ENCODE data around the gene FGF3. TPM values are rescaled to one million over a fixed set of nuclear protein-coding genes. Genes with fewer than 3 reads are reported as not detected.
A peak's percentile ranks its signal among the peaks of the same experiment; 100 is the strongest.

Gene FGF3
- total RNA-seq, 1 donor: not detected

- H3K4me3 ChIP-seq (ENCODE audit: low read depth, low read length): no peak overlapping the region
- no peak for TF ChIP-seq CTCF (IDR thresholded peaks at IDR 0.05; ENCODE audit: insufficient read depth, low read length)
- DNase-seq (ENCODE audit: low read depth): no peak
Observed at GRCh38 chr11:69860244-69860643, 41.0 kb upstream of the FGF3 start.

GRCh38 chr11:69859275-69859934 is 40.2 kb upstream of the FGF3 start:
- DNase-seq (ENCODE audit: low read depth): no peak
- TF ChIP-seq CTCF (IDR thresholded peaks at IDR 0.05; ENCODE audit: insufficient read depth, low read length): no peak
- no peak overlapping the region for H3K4me3 ChIP-seq (ENCODE audit: low read depth, low read length)

GRCh38 chr11:69855421-69855820 is 36.2 kb upstream of the FGF3 start:
- H3K4me3 ChIP-seq (ENCODE audit: low read depth, low read length): no peak overlapping the region
- DNase-seq (ENCODE audit: low read depth): no peak
- TF ChIP-seq CTCF (IDR thresholded peaks at IDR 0.05; ENCODE audit: insufficient read depth, low read length): no peak

GRCh38 chr11:69854713-69855112 is 35.5 kb upstream of the FGF3 start:
- TF ChIP-seq CTCF (IDR thresholded peaks at IDR 0.05; ENCODE audit: insufficient read depth, low read length): no peak
- H3K4me3 ChIP-seq (ENCODE audit: low read depth, low read length): no peak overlapping the region
- peak; percentile 16 for DNase-seq (ENCODE audit: low read depth)

GRCh38 chr11:69852056-69852455 is 32.8 kb upstream of the FGF3 start:
- no peak for TF ChIP-seq CTCF (IDR thresholded peaks at IDR 0.05; ENCODE audit: insufficient read depth, low read length)
- H3K4me3 ChIP-seq (ENCODE audit: low read depth, low read length): no peak overlapping the region

GRCh38 chr11:69848201-69848600 is 29.0 kb upstream of the FGF3 start:
- TF ChIP-seq CTCF (IDR thresholded peaks at IDR 0.05; ENCODE audit: insufficient read depth, low read length): no peak
- H3K4me3 ChIP-seq (ENCODE audit: low read depth, low read length): no peak overlapping the region
- peak; percentile 14 for DNase-seq (ENCODE audit: low read depth)

More at GRCh38 chr11:69852056-69852455, 32.8 kb upstream of the FGF3 start:
- no peak for DNase-seq (ENCODE audit: low read depth)

GRCh38 chr11:69844396-69844795 is 25.2 kb upstream of the FGF3 start:
- no peak for DNase-seq (ENCODE audit: low read depth)
- H3K4me3 ChIP-seq (ENCODE audit: low read depth, low read length): no peak overlapping the region
- no peak for TF ChIP-seq CTCF (IDR thresholded peaks at IDR 0.05; ENCODE audit: insufficient read depth, low read length)
